Measurements from ENCODE around the gene UBASH3A.
"Not testable (repeated sequence)": the region's sequence is repeated elsewhere in the genome, so short reads cannot be mapped to it uniquely, and the experiment has no call there.

Gene UBASH3A

DNA sequence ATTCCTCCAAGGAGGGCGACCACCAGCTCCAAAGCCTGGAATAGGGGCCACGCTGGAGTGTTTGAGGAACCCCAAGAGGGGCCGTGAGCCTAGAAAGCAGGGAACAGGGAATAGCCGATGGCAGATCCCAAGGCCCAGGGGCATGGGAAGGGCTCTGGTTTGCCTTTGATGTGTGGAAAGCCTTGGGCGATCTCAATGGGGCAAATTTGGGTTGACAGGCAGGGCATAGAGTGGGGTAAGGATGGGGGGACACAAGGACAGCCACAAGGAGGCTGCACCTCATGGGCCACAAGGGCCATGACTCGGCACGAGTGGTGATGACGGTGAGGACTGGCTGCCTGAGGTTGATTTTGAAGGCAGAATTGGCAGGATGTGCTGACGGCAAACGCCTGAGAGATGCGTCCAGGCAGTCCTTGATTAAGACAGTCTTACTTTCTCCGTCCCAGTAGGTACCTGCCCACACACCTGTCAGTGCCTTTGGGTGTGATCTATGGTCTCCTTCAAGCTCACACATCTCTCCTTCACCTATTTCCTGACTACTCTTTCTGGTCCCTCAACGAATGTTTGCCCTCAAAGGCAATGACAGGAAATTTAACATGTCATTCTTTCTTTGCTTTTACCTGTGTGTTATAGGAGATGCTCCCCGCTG, 5.8 kb upstream of the UBASH3A start:
- Histone ChIP-seq H3K27ac (ENCODE audit: low read depth, low read length) (no peak overlapping the region), H3K27me3 (ENCODE audit: control insufficient read depth, insufficient read depth, low read length) (no peaks in the 10 kb centered on the region), H3K36me3 (ENCODE audit: control insufficient read depth, insufficient read depth, low read length) (no peaks in the 10 kb centered on the region), H3K9ac (ENCODE audit: low read length) (no peak overlapping the region), H3K4me3 (ENCODE audit: low read length) (no peak overlapping the region), H3K4me1 (ENCODE audit: control insufficient read depth, insufficient read depth, low read length) (no peaks in the 10 kb centered on the region)

DNA sequence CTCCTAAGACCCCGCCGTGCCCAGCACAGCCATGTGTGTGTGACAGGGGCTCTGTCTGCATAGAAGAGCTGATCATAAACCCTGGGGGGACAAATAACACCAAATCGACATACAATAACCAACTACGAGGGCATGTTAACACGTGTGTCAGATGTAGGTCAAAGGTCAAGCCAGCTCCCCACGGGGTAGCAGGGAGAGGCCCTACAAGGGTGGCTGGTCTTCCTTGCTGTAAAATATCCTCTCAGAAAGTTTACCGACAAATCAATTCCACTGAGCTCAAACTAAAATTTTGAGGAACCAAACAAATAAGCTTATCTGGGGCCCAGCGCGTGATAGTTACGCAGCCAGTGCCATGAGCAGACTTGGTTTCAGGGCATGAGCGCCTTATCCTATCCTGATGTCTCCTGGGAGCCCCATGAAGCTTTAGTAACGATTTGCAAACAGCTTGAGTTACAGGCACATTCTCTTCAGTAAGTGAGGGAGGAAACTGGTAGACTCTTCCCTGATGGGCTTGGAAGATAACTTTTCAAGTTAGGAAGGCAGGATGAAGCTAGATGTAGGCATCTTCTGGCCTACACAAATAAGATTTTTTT, 5.2 kb upstream of the UBASH3A start:
- H3K27ac ChIP-seq (ENCODE audit: low read depth, low read length), result no peak overlapping the region
- H3K4me1 ChIP-seq (ENCODE audit: control insufficient read depth, insufficient read depth, low read length), result no peaks in the 10 kb centered on the region
- no peak overlapping the region for H3K9ac ChIP-seq (ENCODE audit: low read length)
- H3K27me3 ChIP-seq (ENCODE audit: control insufficient read depth, insufficient read depth, low read length), result no peaks in the 10 kb centered on the region
- no peaks in the 10 kb centered on the region for H3K36me3 ChIP-seq (ENCODE audit: control insufficient read depth, insufficient read depth, low read length)
- H3K4me3 ChIP-seq (ENCODE audit: low read length), result no peak overlapping the region

DNA sequence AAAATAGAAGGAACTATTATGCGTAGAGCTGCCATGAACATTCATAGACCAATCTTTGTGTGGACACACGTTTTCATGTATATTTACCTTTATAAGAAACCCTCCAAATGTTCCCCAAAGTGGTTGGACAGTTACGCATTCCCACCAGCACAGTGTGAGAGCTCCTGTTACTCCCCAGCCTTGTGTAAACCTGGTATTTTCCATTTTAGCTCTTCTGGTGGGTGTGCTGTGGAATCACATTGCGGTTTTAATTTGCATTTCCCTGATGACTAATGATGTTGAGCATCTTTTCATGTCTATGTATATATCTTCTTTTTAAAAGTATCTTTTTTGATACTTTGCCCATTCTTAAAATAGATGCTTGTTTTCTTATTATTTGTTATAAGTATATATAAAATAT, 3.2 kb upstream of the UBASH3A start:
- Histone ChIP-seq H3K27ac (ENCODE audit: low read depth, low read length) (no peak overlapping the region), H3K9ac (ENCODE audit: low read length) (no peak overlapping the region), H3K4me3 (ENCODE audit: low read length) (no peak overlapping the region), H3K27me3 (ENCODE audit: control insufficient read depth, insufficient read depth, low read length) (no peaks in the 10 kb centered on the region), H3K4me1 (ENCODE audit: control insufficient read depth, insufficient read depth, low read length) (no peaks in the 10 kb centered on the region), H3K36me3 (ENCODE audit: control insufficient read depth, insufficient read depth, low read length) (no peaks in the 10 kb centered on the region)

DNA sequence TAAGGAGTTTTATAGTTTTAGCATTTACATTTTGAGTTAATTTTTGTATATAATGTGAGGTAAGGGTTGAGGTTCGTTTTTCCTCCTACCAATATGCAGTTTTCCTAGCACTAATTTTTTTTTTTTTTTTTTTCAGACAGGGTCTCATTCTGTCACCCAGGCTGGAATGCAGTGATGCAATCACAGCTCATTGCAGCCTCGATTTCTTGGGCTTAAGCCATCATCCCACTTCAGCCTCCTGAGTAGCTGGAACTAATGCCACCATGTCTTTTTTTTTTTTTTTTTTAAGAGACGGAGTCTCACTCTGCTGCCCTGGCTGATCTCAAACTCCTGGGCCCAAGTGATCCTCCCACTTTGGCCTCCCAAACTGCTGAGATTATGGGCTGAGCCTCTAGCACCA, 2.5 kb upstream of the UBASH3A start:
- Histone ChIP-seq H3K4me1 (ENCODE audit: control insufficient read depth, insufficient read depth, low read length) (no peaks in the 10 kb centered on the region), H3K27ac (ENCODE audit: low read depth, low read length) (no peak overlapping the region), H3K4me3 (ENCODE audit: low read length) (no peak overlapping the region), H3K36me3 (ENCODE audit: control insufficient read depth, insufficient read depth, low read length) (no peaks in the 10 kb centered on the region), H3K9ac (ENCODE audit: low read length) (no peak overlapping the region), H3K27me3 (ENCODE audit: control insufficient read depth, insufficient read depth, low read length) (no peaks in the 10 kb centered on the region)

DNA sequence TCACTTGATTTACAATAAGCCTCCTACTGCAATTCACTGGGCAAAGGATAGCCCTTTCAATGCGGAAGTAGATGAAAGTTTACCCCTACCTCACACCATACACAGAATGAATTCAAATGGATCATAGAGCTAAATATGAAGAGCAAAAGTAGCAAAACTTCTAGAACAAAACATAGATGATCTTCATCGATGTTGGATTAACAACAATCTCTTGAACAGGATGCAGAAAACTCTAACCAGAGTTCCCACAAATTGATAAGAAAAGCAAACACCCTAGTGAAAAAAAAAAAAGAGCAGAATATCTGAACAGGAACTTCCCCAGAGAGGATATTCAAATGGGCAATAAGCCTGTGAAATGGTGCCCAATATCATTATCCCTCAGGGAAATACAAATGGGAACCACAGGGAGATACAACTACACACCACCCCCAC, 1.9 kb upstream of the UBASH3A start:
- Histone ChIP-seq H3K9ac (ENCODE audit: low read length) (no peak overlapping the region), H3K36me3 (ENCODE audit: control insufficient read depth, insufficient read depth, low read length) (no peaks in the 10 kb centered on the region), H3K4me1 (ENCODE audit: control insufficient read depth, insufficient read depth, low read length) (no peaks in the 10 kb centered on the region), H3K27me3 (ENCODE audit: control insufficient read depth, insufficient read depth, low read length) (no peaks in the 10 kb centered on the region), H3K27ac (ENCODE audit: low read depth, low read length) (no peak overlapping the region), H3K4me3 (ENCODE audit: low read length) (no peak overlapping the region)

DNA sequence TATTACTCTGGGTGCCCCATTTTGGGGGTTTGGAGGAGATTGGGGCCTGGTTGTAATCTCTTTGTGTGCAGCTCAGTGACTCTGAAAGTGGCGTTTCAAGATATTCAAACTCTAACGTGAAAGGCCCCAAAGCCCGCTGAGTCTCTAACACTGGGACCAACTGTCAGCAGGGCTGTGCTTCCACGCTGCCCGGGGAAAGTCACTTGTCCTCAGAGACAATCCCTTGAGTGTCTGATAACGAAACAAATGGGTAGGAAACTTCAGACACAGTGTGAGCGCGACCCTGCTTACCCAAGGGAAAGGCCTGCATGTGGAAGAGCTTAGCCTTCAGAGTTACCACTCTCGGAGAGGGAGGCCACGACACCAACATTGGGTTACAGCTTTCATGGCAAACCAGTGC, 837 bp downstream of the UBASH3A start:
- Histone ChIP-seq H3K9ac (ENCODE audit: low read length) (no peak overlapping the region), H3K4me3 (ENCODE audit: low read length) (no peak overlapping the region), H3K27ac (ENCODE audit: low read depth, low read length) (no peak overlapping the region), H3K4me1 (ENCODE audit: control insufficient read depth, insufficient read depth, low read length) (no peaks in the 10 kb centered on the region), H3K27me3 (ENCODE audit: control insufficient read depth, insufficient read depth, low read length) (no peaks in the 10 kb centered on the region), H3K36me3 (ENCODE audit: control insufficient read depth, insufficient read depth, low read length) (no peaks in the 10 kb centered on the region)

DNA sequence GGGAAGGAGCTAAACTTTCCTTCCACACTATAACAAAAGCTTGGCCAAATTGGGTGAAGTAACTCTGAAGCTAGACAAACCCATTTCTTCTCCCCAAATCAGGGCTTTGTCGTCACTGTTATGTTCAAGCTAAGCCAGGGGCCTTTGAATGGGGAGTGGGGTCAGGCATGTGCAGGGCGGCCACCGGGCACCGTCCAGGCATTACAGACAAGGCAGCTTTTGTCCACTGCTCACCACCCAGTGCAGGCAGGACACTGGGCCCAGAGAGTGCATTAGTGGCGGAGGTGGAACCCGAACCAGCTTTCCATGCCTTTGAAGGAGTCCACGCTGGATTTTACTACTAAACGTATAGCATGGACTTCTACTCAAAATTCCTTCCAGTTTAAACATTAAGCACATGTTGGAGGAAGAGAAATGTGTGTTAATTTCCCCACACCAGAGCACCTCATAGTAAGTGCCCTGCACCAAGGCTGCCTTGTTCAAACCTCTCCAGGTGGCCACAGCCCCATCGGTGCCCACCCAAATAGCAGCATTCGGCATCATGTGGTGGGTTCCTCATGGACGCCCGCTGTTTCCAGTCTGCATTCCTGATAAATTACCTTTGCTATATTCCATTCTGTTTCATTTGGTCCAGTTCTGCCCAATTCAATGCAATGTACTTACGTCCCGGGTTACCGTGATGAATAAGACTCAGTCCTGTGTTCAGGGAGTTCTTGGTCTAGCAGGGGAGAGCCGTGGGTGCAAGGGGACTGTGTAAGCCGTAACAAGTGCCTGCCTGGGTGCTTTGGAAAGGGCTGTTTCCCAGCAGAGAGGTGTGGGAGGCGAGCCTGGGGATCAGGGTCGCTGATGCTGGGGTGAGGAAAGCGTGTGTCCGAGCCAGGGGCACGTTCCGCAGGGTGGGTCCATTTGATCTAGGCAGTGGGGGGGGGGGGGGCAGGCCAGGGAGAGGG, 1.6 kb downstream of the UBASH3A start:
- no peak overlapping the region for H3K9ac ChIP-seq (ENCODE audit: low read length)
- no peaks in the 10 kb centered on the region for H3K27me3 ChIP-seq (ENCODE audit: control insufficient read depth, insufficient read depth, low read length)
- no peaks in the 10 kb centered on the region for H3K4me1 ChIP-seq (ENCODE audit: control insufficient read depth, insufficient read depth, low read length)
- no peaks in the 10 kb centered on the region for H3K36me3 ChIP-seq (ENCODE audit: control insufficient read depth, insufficient read depth, low read length)
- no peak overlapping the region for H3K4me3 ChIP-seq (ENCODE audit: low read length)
- H3K27ac ChIP-seq (ENCODE audit: low read depth, low read length), result no peak overlapping the region

DNA sequence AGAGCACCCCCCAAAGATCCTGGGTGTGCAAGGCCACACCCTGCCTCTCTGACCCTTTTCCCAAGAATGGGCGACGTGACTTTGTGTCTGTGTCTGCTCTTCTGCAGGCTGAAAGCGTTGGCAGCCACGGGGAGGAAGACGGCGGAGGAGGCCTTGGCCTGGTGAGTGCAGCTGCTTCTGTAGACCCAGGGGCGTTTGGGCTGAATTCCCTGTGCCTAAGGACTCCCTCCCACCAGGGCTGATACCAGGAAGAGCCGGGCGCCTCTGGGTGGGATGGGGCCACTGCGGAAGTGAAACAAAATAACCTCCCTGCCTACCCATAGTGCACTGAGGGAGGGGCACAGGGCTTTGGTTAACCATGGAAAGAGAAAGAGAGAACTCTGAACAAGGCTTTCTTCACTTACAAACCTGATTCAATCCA, 2.5 kb downstream of the UBASH3A start:
- H3K9ac ChIP-seq (ENCODE audit: low read length), result no peak overlapping the region
- no peaks in the 10 kb centered on the region for H3K4me1 ChIP-seq (ENCODE audit: control insufficient read depth, insufficient read depth, low read length)
- H3K4me3 ChIP-seq (ENCODE audit: low read length), result peak overlapping the region; percentile 2
- H3K27ac ChIP-seq (ENCODE audit: low read depth, low read length), result no peak overlapping the region
- no peaks in the 10 kb centered on the region for H3K36me3 ChIP-seq (ENCODE audit: control insufficient read depth, insufficient read depth, low read length)
- no peaks in the 10 kb centered on the region for H3K27me3 ChIP-seq (ENCODE audit: control insufficient read depth, insufficient read depth, low read length)

DNA sequence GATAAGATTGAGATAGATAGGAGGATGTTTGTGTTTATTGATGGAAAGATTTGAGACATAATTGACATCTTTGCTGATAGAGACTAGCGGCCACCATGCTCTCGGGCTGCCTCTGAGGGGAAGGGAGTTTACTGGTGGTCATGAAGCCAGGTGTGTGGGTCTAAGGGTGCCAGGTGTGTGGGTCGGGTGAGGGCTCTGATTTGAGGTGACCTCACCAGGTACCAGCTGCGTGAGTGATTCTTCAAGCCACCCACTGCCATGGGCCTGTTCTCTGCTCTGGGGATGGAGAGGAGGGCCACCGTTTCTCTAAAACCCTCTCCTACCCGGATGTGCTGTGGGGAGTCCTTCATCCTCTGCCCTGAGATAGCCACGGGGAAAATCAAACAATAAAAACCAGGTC, 3.2 kb downstream of the UBASH3A start:
- Histone ChIP-seq H3K4me3 (ENCODE audit: low read length) (no peak overlapping the region), H3K36me3 (ENCODE audit: control insufficient read depth, insufficient read depth, low read length) (no peaks in the 10 kb centered on the region), H3K9ac (ENCODE audit: low read length) (no peak overlapping the region), H3K27ac (ENCODE audit: low read depth, low read length) (no peak overlapping the region), H3K4me1 (ENCODE audit: control insufficient read depth, insufficient read depth, low read length) (no peaks in the 10 kb centered on the region), H3K27me3 (ENCODE audit: control insufficient read depth, insufficient read depth, low read length) (peaks cover 1% of the 10 kb centered on the region)

DNA sequence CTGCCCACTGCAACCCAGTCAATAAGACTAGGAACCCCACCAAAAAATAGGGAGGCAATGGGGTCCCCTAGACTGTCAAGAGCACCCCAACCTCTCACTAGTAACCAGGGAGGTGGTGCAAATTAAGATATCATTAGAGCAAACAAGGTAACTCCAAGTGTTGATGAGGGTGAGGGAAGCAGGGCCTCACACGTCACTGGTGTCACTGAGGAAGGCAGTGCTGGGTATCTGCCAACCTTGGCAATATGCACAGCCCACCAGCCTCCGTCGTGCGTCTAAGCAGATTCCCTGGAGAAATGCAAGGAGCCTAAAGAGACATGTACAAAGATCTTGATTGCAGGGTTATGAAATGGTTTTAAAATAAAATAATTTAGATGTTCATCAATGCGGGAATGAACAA, 3.8 kb downstream of the UBASH3A start:
- H3K4me1 ChIP-seq (ENCODE audit: control insufficient read depth, insufficient read depth, low read length), result no peaks in the 10 kb centered on the region
- H3K9ac ChIP-seq (ENCODE audit: low read length), result no peak overlapping the region
- no peak overlapping the region for H3K27ac ChIP-seq (ENCODE audit: low read depth, low read length)
- peaks cover 3% of the 10 kb centered on the region for H3K27me3 ChIP-seq (ENCODE audit: control insufficient read depth, insufficient read depth, low read length)
- H3K4me3 ChIP-seq (ENCODE audit: low read length), result no peak overlapping the region
- H3K36me3 ChIP-seq (ENCODE audit: control insufficient read depth, insufficient read depth, low read length), result no peaks in the 10 kb centered on the region

DNA sequence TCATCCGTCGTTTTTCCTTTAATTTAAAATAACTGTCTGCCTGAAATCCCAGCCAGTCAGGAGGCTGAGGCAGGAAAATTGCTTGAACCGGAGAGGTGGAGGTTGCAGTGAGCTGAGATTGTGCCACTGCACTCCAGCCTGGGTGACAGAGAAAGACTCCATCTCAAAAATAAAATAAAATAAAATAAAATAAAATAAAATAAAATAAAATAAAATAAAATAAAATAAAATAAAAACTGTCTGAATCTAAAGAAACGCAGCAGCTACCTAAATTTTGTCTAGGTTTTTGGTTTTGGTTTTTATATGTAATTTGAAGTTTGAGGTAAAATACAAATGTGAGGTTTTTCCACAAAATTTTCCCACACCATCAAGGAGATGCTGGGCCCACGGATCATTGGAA, 5.0 kb downstream of the UBASH3A start:
- H3K27ac ChIP-seq (ENCODE audit: low read depth, low read length); H3K27me3 ChIP-seq (ENCODE audit: control insufficient read depth, insufficient read depth, low read length); H3K36me3 ChIP-seq (ENCODE audit: control insufficient read depth, insufficient read depth, low read length); H3K4me1 ChIP-seq (ENCODE audit: control insufficient read depth, insufficient read depth, low read length); H3K9ac ChIP-seq (ENCODE audit: low read length); H3K4me3 ChIP-seq (ENCODE audit: low read length): not testable (repeated sequence)

DNA sequence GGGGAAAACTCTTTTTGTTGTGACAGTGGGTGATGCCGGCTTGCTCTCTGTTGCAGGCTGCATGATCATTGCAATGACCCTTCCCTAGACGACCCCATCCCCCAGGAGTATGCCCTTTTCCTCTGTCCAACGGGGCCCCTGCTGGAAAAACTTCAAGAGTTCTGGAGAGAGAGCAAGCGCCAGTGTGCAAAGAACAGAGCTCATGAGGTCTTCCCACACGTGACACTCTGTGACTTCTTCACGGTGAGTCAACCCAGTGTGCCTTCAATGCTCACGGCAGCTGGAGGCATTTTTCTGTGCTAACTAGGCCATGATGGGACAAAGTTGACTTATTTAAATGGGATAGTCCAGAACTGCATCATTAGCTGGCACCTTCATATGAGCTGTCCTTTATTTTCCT, 5.7 kb downstream of the UBASH3A start:
- Histone ChIP-seq H3K4me1 (ENCODE audit: control insufficient read depth, insufficient read depth, low read length) (no peaks in the 10 kb centered on the region), H3K27me3 (ENCODE audit: control insufficient read depth, insufficient read depth, low read length) (peaks cover 3% of the 10 kb centered on the region), H3K9ac (ENCODE audit: low read length) (no peak overlapping the region)

More for the DNA sequence above, 5.7 kb downstream of the UBASH3A start:
- Histone ChIP-seq H3K27ac (ENCODE audit: low read depth, low read length) (no peak overlapping the region), H3K4me3 (ENCODE audit: low read length) (no peak overlapping the region), H3K36me3 (ENCODE audit: control insufficient read depth, insufficient read depth, low read length) (no peaks in the 10 kb centered on the region)

All from rectal smooth muscle tissue (tissue), 1 donor.